Brain microvascular endothelial cell (primary cell): ENCODE measurements around the gene TMC1.

Experiments
- DNase-seq: peaks from one replicate; pipeline ENCODE4 v3.0.0-alpha.2; 2020
- H3K27ac ChIP-seq: fragments of 250-450 bp; sonication (Bioruptor Pico); 2 replicates; pipeline ENCODE4 v1.5.1; 2020; ENCODE audit warnings: mild to moderate bottlenecking, moderate library complexity
- H3K27me3 ChIP-seq: fragments of 250-450 bp; sonication (Bioruptor Pico); replicated peaks from 2 replicates; pipeline ENCODE4 v1.5.1; 2020; ENCODE audit warnings: mild to moderate bottlenecking
- H3K36me3 ChIP-seq: fragments of 250-450 bp; sonication (Bioruptor Pico); replicated peaks from 2 replicates; pipeline ENCODE4 v1.5.1; 2020; ENCODE audit warnings: mild to moderate bottlenecking
- H3K4me3 ChIP-seq: 2 replicates; pipeline ENCODE4 v1.5.1; 2011; ENCODE audit warnings: low read depth, mild to moderate bottlenecking, control low read depth, low read length, moderate library complexity
- CTCF ChIP-seq: IDR thresholded peaks from 2 replicates; pipeline ENCODE4 v1.5.1; 2011; ENCODE audit warnings: low read depth, mild to moderate bottlenecking, moderate library complexity, low read length, control low read depth, inconsistent platforms; ENCODE audit errors: missing control alignments
- in situ Hi-C: cut with HindIII; loops from 2 replicates; pipeline ENCODE4 v1.10.0; 2017; ENCODE audit warnings: low sequenced_read_pairs, low pct_ligation_motif_present

TMC1 gene

GRCh38 chr9:72614067-72614466 is 92.7 kb downstream of the TMC1 start:
- H3K4me3 ChIP-seq: no peak overlapping the region
- in situ Hi-C loops: no loop called here
- no peak overlapping the region for H3K27ac ChIP-seq
- no peaks in the 10 kb centered on the region for H3K36me3 ChIP-seq
- DNase-seq: no peak
- no peaks in the 10 kb centered on the region for H3K27me3 ChIP-seq
- no peak for TF ChIP-seq CTCF

GRCh38 chr9:72615931-72616330 is 94.5 kb downstream of the TMC1 start:
- no peak overlapping the region for H3K27ac ChIP-seq
- H3K4me3 ChIP-seq: no peak overlapping the region
- in situ Hi-C loops: no loop called here
- no peaks in the 10 kb centered on the region for H3K27me3 ChIP-seq
- H3K36me3 ChIP-seq: no peaks in the 10 kb centered on the region
- DNase-seq: no peak
- TF ChIP-seq CTCF: no peak

- in situ Hi-C loops: no loop called here
- no peaks in the 10 kb centered on the region for H3K27me3 ChIP-seq
- DNase-seq: no peak
- no peak for TF ChIP-seq CTCF
- no peak overlapping the region for H3K4me3 ChIP-seq
- H3K27ac ChIP-seq: no peak overlapping the region
- H3K36me3 ChIP-seq: no peaks in the 10 kb centered on the region
Measured at GRCh38 chr9:72618811-72619210, 97.4 kb downstream of the TMC1 start.

GRCh38 chr9:72622186-72622585 is 100.8 kb downstream of the TMC1 start:
- DNase-seq: no peak
- no peak overlapping the region for H3K27ac ChIP-seq
- no peak overlapping the region for H3K4me3 ChIP-seq
- H3K27me3 ChIP-seq: no peaks in the 10 kb centered on the region
- TF ChIP-seq CTCF: no peak
- in situ Hi-C loops: no loop called here
- no peaks in the 10 kb centered on the region for H3K36me3 ChIP-seq

GRCh38 chr9:72623156-72623555 is 101.7 kb downstream of the TMC1 start:
- in situ Hi-C loops: no loop called here
- Histone ChIP-seq H3K27me3 (no peaks in the 10 kb centered on the region), H3K4me3 (no peak overlapping the region), H3K36me3 (no peaks in the 10 kb centered on the region), H3K27ac (no peak overlapping the region)
- TF ChIP-seq CTCF: no peak
- no peak for DNase-seq

- DNase-seq: no peak
- no peak overlapping the region for H3K27ac ChIP-seq
- H3K27me3 ChIP-seq: no peaks in the 10 kb centered on the region
- no peak for TF ChIP-seq CTCF
- no peaks in the 10 kb centered on the region for H3K36me3 ChIP-seq
- H3K4me3 ChIP-seq: no peak overlapping the region
- in situ Hi-C loops: no loop called here
Measured at GRCh38 chr9:72627147-72627546, 105.7 kb downstream of the TMC1 start.
